ENCODE measurements around the gene PSME3IP1.

GRCh38 chr16:57143149-57143921 is 42.5 kb downstream of the PSME3IP1 start:
- TF ChIP-seq CTCF (conservative IDR thresholded peaks at IDR 0.05) = no peak
- TF ChIP-seq ZFX (IDR thresholded peaks at IDR 0.05) = no peak
